GM19035 (cell line): Measurements from ENCODE around the gene SORCS3.

ENCODE experiments used
- ATAC-seq: cut with Tn5 transposase; IDR thresholded peaks from one replicate; pipeline ENCODE4 v1.9.1; 2021; ENCODE audit not compliant: unreplicated experiment

SORCS3 gene

GRCh38 chr10:104907521-104907920, 266.4 kb downstream of the SORCS3 start:
- no peak for ATAC-seq

GRCh38 chr10:104908581-104908980, 267.5 kb downstream of the SORCS3 start:
- no peak for ATAC-seq

GRCh38 chr10:104910712-104911111, 269.6 kb downstream of the SORCS3 start:
- no peak for ATAC-seq

GRCh38 chr10:104913390-104913789, 272.3 kb downstream of the SORCS3 start:
- no peak for ATAC-seq

GRCh38 chr10:104920476-104920875, 279.4 kb downstream of the SORCS3 start:
- ATAC-seq = no peak

GRCh38 chr10:104921763-104922162, 280.7 kb downstream of the SORCS3 start:
- ATAC-seq = no peak

- ATAC-seq = no peak
Observed at GRCh38 chr10:104922810-104923209, 281.7 kb downstream of the SORCS3 start.

GRCh38 chr10:104923501-104923900, 282.4 kb downstream of the SORCS3 start:
- ATAC-seq = no peak

GRCh38 chr10:104924101-104924795, 283.2 kb downstream of the SORCS3 start:
- ATAC-seq = no peak

GRCh38 chr10:104925232-104925851, 284.3 kb downstream of the SORCS3 start:
- no peak for ATAC-seq

- no peak for ATAC-seq
Observed at GRCh38 chr10:104928734-104929133, 287.6 kb downstream of the SORCS3 start.

GRCh38 chr10:104931612-104932134, 290.6 kb downstream of the SORCS3 start:
- ATAC-seq = no peak

GRCh38 chr10:104935656-104936055, 294.6 kb downstream of the SORCS3 start:
- ATAC-seq = no peak

GRCh38 chr10:104937567-104937966, 296.5 kb downstream of the SORCS3 start:
- no peak for ATAC-seq

- no peak for ATAC-seq
Observed at GRCh38 chr10:104938031-104938430, 296.9 kb downstream of the SORCS3 start.

GRCh38 chr10:104941662-104942061, 300.6 kb downstream of the SORCS3 start:
- ATAC-seq = no peak

- no peak for ATAC-seq
Observed at GRCh38 chr10:104947314-104947713, 306.2 kb downstream of the SORCS3 start.

- no peak for ATAC-seq
Observed at GRCh38 chr10:104957178-104957841, 316.2 kb downstream of the SORCS3 start.

- ATAC-seq = no peak
Observed at GRCh38 chr10:104966563-104967297, 325.6 kb downstream of the SORCS3 start.

GRCh38 chr10:104980368-104980767, 339.3 kb downstream of the SORCS3 start:
- ATAC-seq = no peak

GRCh38 chr10:104981995-104982394, 340.9 kb downstream of the SORCS3 start:
- ATAC-seq = no peak
